SK-N-SH (cell line): Measurements from ENCODE around the gene CLDN15. TPM values are rescaled to one million over a fixed set of nuclear protein-coding genes. Genes with fewer than 3 reads are reported as not detected.

Experiments used
- CTCF ChIP-seq: fragments of 200-600 bp; sonication (generic); IDR thresholded peaks from 2 replicates; pipeline ENCODE4 v1.6.1; 2017; ENCODE audit warnings: antibody characterized with exemption, mild to moderate bottlenecking, moderate library complexity
- EP300 ChIP-seq, 2 experiments: IDR thresholded peaks; 2 replicates each; pipeline versions ENCODE4 v1.4.0 to v1.6.1; 2012; ENCODE audit warnings: borderline replicate concordance in 1 of 2, low read depth in 1 of 2, low read length in 1 of 2
- EZH2phosphoT487 ChIP-seq: fragments of 200-600 bp; sonication (generic); IDR thresholded peaks from 2 replicates; pipeline ENCODE4 v1.6.1; 2017; ENCODE audit warnings: low read depth, mixed run types, mild to moderate bottlenecking, antibody characterized with exemption, moderate library complexity, borderline replicate concordance
- FOXJ3 ChIP-seq: sonication (generic); formaldehyde crosslinking; IDR thresholded peaks from 2 replicates; pipeline ENCODE4 v1.5.1; 2020; ENCODE audit warnings: mild to moderate bottlenecking, missing genetic modification reagents
- GATA2 ChIP-seq: sonication (generic); formaldehyde crosslinking; IDR thresholded peaks from 2 replicates; pipeline ENCODE4 v1.5.0; 2020; ENCODE audit warnings: mild to moderate bottlenecking, missing genetic modification reagents
- IRF3 ChIP-seq: fragments of 150-350 bp; IDR thresholded peaks from 2 replicates; pipeline ENCODE4 v1.6.1; 2016; ENCODE audit warnings: mild to moderate bottlenecking, low read depth, low read length
- JUND ChIP-seq: IDR thresholded peaks from 2 replicates; pipeline ENCODE4 v1.4.0; 2012
- MEF2A ChIP-seq: IDR thresholded peaks from 2 replicates; pipeline ENCODE4 v1.4.0; 2012; ENCODE audit warnings: low read depth, borderline replicate concordance
- MXI1 ChIP-seq: IDR thresholded peaks from 2 replicates; pipeline ENCODE4 v1.6.1; 2012; ENCODE audit warnings: mild to moderate bottlenecking, low read depth, low read length, improper control_type of control experiment
- POLR2AphosphoS5 ChIP-seq: IDR thresholded peaks from 2 replicates; pipeline ENCODE4 v1.6.1; 2012; ENCODE audit warnings: low read depth, low read length
- RAD21 ChIP-seq: IDR thresholded peaks from 2 replicates; pipeline ENCODE4 v1.6.1; 2012; ENCODE audit warnings: mild to moderate bottlenecking, low read length
- SIN3A ChIP-seq: IDR thresholded peaks from 2 replicates; pipeline ENCODE4 v1.6.1; 2012; ENCODE audit warnings: low read depth, mild to moderate bottlenecking, low read length, moderate library complexity, borderline replicate concordance
- TAF1 ChIP-seq: IDR thresholded peaks from 2 replicates; pipeline ENCODE4 v1.6.1; 2012; ENCODE audit warnings: low read depth, mild to moderate bottlenecking, low read length, moderate library complexity, borderline replicate concordance
- polyA plus RNA-seq, 3 experiments: library from polyadenylated mRNA; depleted of rRNA; stranded (reverse); fragments of >200 nt; gene quantifications; 2 replicates each; pipeline ENCODE4 v1.2.3, GENCODE V29; 2012
- TF ChIP-seq, protein P1 (sequence below): IDR thresholded peaks from 2 replicates; pipeline ENCODE4 v1.4.0; 2012; ENCODE audit warnings: low read depth, borderline replicate concordance
- TF ChIP-seq, protein P2 (sequence below): IDR thresholded peaks from 2 replicates; pipeline ENCODE4 v1.4.0; 2012; ENCODE audit warnings: low read depth
- TF ChIP-seq, protein P3 (sequence below): fragments of 150-350 bp; IDR thresholded peaks from 2 replicates; pipeline ENCODE4 v1.6.1; 2017; ENCODE audit warnings: antibody characterized with exemption, low read length, low read depth, borderline replicate concordance

The CLDN15 gene
- polyA plus RNA-seq, 1 of the 3 experiments (the other 2 are of a cell fraction) = 24.0 TPM

- TF ChIP-seq CTCF (peak; percentile 25; the same call in 1 of the 2 replicates), EZH2phosphoT487 (no peak), GATA2 (CRISPR knock-in tag) (no peak), TAF1 (peak; percentile 60; the same call in 1 of the 2 replicates), IRF3 (no peak), FOXJ3 (CRISPR knock-in tag) (no peak), EP300 (IDR thresholded peaks at IDR 0.05; ENCODE audit: borderline replicate concordance in 1 of 2, low read depth in 1 of 2, low read length in 1 of 2) (peak in 1 of 2 experiments; percentile 35; a peak in 1 of 4 replicates), MXI1 (peak; percentile 95), SIN3A (peak; percentile 90), JUND (no peak; the same call in 1 of the 2 replicates), POLR2AphosphoS5 (peak; percentile 80; the same call in 1 of the 2 replicates), MEF2A (no peak), RAD21 (no peak)
- TF ChIP-seq, protein P1, sequence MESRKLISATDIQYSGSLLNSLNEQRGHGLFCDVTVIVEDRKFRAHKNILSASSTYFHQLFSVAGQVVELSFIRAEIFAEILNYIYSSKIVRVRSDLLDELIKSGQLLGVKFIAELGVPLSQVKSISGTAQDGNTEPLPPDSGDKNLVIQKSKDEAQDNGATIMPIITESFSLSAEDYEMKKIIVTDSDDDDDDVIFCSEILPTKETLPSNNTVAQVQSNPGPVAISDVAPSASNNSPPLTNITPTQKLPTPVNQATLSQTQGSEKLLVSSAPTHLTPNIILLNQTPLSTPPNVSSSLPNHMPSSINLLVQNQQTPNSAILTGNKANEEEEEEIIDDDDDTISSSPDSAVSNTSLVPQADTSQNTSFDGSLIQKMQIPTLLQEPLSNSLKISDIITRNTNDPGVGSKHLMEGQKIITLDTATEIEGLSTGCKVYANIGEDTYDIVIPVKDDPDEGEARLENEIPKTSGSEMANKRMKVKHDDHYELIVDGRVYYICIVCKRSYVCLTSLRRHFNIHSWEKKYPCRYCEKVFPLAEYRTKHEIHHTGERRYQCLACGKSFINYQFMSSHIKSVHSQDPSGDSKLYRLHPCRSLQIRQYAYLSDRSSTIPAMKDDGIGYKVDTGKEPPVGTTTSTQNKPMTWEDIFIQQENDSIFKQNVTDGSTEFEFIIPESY = peak; percentile 6; the same call in 1 of the 2 replicates
- TF ChIP-seq, protein P2, sequence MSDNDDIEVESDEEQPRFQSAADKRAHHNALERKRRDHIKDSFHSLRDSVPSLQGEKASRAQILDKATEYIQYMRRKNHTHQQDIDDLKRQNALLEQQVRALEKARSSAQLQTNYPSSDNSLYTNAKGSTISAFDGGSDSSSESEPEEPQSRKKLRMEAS = peak; percentile 93
- TF ChIP-seq, protein P3, sequence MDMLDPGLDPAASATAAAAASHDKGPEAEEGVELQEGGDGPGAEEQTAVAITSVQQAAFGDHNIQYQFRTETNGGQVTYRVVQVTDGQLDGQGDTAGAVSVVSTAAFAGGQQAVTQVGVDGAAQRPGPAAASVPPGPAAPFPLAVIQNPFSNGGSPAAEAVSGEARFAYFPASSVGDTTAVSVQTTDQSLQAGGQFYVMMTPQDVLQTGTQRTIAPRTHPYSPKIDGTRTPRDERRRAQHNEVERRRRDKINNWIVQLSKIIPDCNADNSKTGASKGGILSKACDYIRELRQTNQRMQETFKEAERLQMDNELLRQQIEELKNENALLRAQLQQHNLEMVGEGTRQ = no peak
These were observed 20.0 kb downstream of the CLDN15 start, which contains the start of the genes PLOD3 and ZNHIT1 (continued) for GRCh38 chr7:101217388-101218235.
